ENCODE data around the gene AZU1.

Gene AZU1, protein sequence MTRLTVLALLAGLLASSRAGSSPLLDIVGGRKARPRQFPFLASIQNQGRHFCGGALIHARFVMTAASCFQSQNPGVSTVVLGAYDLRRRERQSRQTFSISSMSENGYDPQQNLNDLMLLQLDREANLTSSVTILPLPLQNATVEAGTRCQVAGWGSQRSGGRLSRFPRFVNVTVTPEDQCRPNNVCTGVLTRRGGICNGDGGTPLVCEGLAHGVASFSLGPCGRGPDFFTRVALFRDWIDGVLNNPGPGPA

DNA sequence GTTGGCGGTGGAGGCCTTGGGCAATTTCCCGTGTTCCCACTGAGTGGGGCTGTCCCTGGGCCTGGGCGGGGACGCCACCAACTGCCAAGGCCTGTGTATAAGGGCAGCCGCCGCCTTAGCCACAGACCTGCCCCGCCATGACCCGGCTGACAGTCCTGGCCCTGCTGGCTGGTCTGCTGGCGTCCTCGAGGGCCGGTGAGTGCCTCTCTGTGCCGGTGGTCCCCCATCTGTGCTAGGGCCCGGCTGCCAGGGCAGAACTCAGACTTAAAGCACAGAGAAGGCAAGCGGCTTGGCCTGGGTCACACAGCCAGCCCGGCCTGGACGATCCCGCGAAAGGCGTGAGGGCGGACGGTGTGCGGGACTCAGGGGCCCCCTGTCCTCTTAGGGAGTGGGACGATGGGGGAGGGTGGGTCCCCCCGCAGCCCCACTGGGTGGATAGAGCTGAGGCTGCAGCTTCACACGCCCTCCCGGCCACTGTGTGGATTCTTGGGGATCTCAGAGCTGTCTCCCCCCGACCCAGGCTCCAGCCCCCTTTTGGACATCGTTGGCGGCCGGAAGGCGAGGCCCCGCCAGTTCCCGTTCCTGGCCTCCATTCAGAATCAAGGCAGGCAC, at the start of gene AZU1:
Gene AZU1, plus strand, starts transcription at position 128 of the 612 bp plus-strand sequence. Its CDS starts 10 bp downstream, at position 138.
- no peak for DNase-seq (ENCODE audit: low read depth)

DNA sequence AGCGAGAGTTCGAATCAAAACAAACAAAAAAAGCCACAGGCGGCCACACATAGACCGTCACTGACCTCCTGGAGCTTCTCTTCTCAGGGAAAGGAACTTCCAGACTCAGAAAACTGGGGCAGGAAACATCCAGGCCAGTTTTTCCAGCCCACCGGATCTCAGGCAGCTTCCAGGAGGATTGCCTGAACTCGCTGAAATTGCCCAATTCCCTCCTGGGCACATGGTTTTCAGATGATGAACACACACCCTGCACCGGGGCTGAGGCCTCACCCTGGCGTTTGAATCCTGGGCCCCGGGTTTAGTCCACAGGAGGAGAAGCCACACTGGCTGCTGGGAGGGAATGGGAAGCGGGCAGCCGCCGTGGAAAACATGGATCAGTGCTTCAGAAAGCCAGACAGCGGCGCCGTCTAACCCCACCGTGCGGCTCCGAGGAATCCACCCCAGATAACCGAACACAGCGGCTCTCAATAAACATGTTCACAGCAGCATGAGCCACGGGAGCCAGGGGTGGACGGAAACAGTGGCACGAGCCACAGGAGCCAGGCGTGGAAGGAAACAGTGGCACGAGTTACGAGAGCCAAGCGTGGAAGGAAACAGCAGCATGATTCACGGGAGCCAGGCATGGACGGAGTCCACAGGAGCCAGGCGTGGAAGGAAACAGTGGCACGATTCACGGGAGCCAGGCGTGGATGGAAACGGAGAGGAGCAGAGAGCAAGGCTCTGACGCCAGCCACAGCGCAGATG, 48.6 kb upstream of the AZU1 start:
- peak; percentile 84 for DNase-seq (ENCODE audit: low read depth)

- no peak for DNase-seq (ENCODE audit: low read depth)
Measured at GRCh38 chr19:780935-781334, 46.7 kb upstream of the AZU1 start.

GRCh38 chr19:781800-782184, 45.8 kb upstream of the AZU1 start:
- DNase-seq (ENCODE audit: low read depth), result no peak

- DNase-seq (ENCODE audit: low read depth), result no peak
Measured at GRCh38 chr19:782185-782877, 45.3 kb upstream of the AZU1 start.

- no peak for DNase-seq (ENCODE audit: low read depth)
Measured at GRCh38 chr19:782878-783668, 44.6 kb upstream of the AZU1 start.

- no peak for DNase-seq (ENCODE audit: low read depth)
Measured at GRCh38 chr19:784541-784940, 43.1 kb upstream of the AZU1 start.

- DNase-seq (ENCODE audit: low read depth), result no peak
Measured at GRCh38 chr19:787536-787935, 40.1 kb upstream of the AZU1 start.

DNA sequence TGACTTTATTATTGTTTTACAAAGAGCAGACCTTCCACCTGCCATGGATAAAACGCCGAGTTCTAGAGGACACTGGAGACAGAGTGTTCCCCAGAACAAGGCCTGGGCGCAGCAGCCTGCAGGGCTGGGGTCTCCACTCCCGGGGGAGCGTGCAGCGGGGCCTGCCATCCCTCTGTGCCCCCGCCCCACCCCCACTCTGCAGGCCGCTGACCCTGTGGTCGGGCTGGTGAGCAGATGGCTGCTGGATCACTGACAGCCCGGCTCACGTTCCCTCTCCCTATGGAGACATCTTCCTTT, 39.0 kb upstream of the AZU1 start:
- no peak for DNase-seq (ENCODE audit: low read depth)

- no peak for DNase-seq (ENCODE audit: low read depth)
Measured at GRCh38 chr19:788983-789700, 38.5 kb upstream of the AZU1 start.

GRCh38 chr19:789701-790060, 38.0 kb upstream of the AZU1 start:
- no peak for DNase-seq (ENCODE audit: low read depth)

DNA sequence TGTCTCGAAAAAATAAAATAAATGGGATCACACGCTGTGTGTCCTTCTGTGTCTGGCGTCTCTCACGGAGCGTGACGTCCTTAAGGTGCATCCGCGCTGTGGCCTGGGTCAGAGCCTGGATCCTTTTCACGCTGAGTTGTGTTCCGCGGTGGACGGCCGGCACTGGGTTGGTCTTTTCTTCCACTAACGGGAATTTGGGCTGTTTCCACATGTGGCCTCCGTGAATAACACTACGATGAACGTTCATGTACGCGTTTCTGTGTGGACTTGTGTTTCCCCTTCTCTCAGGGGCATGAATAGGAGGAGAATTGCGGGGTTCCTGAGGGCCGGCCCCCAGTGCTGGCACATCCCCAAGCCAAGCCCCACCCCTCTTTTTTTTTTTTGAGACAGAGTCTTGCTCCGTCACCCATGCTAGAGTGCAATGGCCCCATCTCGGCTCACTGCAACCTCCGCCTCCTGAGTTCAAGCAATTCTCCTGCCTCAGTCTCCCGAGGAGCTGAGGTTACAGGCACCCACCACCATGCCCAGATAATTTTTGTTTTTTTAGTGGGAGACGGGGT, 36.5 kb upstream of the AZU1 start:
- no peak for DNase-seq (ENCODE audit: low read depth)

DNA sequence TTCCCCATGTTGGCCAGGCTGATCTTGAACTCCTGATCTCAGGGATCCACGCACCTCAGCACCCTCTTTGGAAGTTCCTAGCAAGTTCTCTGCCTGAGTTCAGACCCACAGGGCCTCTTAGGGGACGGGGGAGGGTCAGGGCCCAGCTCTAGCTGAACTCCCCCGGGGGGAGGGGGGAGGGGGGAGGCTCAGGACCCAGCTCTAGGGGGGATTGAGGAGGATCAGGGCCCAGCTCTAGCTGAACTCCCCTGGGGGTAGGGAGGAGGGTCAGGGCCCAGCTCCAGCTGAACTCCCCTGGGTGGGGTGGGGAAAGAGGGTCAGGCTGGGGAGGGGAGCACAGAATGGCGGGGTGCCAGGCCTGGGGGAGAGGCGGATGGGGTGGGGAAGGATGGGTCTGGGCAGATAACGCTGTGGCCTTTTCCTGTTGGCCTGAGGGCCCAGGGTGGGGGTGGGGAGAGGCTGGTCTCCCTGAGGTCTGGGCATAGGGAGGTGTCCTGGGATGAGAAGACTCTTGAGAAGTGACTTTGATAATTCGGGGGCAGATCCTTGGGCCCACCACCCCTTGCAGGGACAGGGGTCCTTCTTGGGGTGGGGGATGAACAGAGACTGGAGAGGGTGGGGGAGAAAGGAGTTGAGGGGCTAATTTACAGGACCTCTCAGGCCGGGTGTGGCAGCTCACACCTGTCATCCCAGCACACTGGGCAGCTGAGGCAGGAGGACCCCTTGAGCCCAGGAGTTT, 35.9 kb upstream of the AZU1 start:
- DNase-seq (ENCODE audit: low read depth), result no peak

DNA sequence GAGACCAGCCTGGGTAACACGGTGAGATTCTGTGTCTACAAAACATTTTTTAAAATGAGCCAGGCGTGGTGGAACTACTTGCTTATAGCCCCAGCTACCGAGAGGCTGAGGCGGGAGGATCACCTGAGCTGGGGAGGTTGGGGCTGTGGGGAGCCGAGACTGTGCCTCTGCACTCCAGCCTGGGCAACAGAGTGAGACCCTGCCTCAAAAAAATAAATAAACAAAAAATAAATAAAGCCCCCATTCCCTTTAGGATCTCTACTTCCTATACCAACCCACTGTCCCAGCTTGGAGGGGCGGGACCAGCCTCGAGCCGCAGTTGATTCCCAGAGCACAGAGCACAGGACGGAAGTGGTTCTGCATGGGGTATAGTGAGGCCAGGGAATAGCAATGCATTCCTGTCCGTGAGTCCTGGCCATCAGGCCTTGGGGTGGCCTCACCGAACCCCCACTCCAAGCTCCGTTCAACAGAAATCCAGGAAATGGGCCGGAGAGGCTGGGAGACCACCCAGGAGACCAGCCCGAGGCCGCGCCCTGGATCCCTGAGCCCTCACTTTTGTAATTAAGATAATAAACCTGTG, 35.2 kb upstream of the AZU1 start:
- no peak for DNase-seq (ENCODE audit: low read depth)

GRCh38 chr19:793806-794205, 33.8 kb upstream of the AZU1 start:
- DNase-seq (ENCODE audit: low read depth), result no peak

GRCh38 chr19:795073-795611, 32.5 kb upstream of the AZU1 start:
- DNase-seq (ENCODE audit: low read depth), result no peak

- no peak for DNase-seq (ENCODE audit: low read depth)
Measured at GRCh38 chr19:795691-796581, 31.7 kb upstream of the AZU1 start.

DNA sequence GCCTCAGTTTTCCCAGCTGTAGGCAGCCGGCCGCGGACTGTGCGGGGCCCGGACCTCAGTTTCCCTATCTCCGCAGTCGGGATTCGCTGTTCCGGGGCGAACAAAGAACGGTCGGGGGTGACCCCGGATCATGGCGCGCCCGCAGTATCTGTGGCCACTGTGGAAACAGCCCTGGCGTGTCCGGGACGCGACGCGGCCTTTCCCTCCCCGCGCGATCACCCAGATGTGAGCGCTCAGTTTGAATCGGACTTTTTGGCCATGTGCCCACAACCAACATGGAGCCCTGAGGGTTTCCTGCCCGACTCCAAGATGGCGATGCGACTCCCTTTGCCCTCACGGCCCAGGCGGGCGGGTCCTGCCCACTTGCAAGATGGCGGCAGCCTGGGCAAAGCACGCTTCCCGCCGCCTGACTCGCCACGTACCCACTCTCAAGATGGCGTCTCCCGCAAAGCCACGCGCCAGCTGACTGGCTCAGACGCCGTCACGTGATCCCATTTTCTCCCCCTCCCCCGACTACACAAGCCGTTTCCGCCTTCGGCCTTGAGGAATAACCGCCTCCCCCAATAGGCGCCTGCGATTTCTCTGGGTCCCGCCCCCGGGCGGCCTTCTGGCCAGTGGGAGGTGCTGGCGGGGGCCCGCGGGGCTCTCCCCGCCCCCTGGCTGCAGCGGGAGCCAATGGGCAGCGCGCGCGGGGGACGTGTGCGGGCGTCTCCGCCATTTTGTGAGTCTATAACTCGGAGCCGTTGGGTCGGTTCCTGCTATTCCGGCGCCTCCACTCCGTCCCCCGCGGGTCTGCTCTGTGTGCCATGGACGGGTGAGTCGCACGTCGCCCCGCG, 30.7 kb upstream of the AZU1 start, which contains the start of gene PTBP1:
Gene PTBP1, plus strand, starts transcription at position 761 of the 836 bp plus-strand sequence. Its CDS starts 46 bp downstream, at position 807.
- DNase-seq (ENCODE audit: low read depth), result peak; percentile 100

Data from fibroblast of the conjunctiva (primary cell).